ENCODE results near the gene LRP6.
"Not testable (repeated sequence)": the region's sequence is repeated elsewhere in the genome, so short reads cannot be mapped to it uniquely, and the experiment has no call there.

The LRP6 gene

DNA sequence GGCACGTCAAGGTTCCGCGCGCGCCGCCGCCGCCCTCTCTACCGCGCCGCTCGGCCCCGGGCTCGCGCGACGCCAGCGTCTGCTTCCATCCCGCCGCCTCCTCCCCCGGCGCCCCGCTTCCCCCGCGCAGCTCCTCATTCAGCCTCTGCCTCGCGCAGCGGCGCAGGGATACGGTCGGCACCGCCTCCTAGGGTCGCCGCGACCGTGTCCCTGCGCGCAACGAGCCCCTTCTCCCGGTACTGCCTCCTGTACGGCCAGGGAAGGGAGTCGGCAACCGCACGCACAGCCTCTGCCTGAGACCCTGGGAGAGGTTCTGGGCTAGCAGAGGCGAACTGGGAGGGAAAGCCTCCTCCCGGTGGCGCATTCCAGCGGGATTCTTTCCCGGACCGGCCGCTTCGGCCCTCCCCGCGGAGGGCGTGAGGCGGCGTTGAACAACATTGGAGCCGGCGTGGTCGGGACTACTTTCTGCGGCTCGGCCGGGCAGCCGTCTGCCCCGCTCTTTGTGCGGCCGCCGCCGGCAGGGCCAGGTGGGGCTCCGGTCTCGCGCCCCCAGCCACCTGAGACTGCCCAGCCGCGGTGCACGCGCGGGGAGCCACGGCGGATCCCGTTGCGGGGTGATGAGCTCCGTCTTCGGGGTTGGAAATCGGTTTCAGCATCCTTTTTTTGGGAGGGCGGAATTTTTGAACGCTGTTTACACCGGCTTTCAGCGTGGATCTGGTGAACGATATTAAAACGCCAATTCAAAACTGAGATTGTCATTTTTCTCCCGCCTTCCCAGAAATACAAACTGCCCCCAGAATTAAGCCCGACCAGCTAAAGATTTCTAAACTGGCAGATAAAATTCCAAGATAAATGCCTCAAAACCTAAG, at the start of gene LRP6:
Gene LRP6, minus strand, starts transcription at position 172 of the 869 bp plus-strand sequence. CDS start 309 bp downstream, outside the sequence.
- H3K4me3 ChIP-seq (ENCODE audit: low read length), result peak within 1 kb of the TSS; percentile 88
- no peaks in the 10 kb centered on the region for H3K36me3 ChIP-seq (ENCODE audit: control insufficient read depth, insufficient read depth, low read length)
- H3K9ac ChIP-seq (ENCODE audit: low read length), result peak within 1 kb of the TSS; percentile 86
- peaks cover 3% of the 10 kb centered on the region for H3K27me3 ChIP-seq (ENCODE audit: control insufficient read depth, insufficient read depth, low read length)
- peaks cover 11% of the 10 kb centered on the region for H3K4me1 ChIP-seq (ENCODE audit: control insufficient read depth, insufficient read depth, low read length)
- H3K9me3 ChIP-seq (ENCODE audit: control insufficient read depth, low read length), result no peaks in the 10 kb centered on the region

DNA sequence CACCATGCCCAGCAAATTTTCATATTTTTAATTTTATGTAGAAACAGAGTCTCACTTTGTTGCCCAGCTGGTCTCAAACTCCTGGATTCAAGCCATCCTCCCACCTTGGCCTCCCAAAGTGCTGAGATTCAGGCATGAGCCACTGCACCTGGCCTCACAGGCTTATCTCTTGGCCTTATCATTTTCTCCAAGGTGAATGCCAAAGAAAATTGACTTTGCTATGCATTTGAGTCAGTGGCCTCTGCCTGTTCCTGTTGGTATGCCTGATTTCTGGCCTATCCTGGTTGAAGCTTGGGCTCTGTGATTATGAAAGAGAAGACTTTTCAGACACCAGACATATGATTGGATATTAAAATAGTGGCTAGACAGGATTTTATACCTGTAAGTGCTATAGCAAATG, 49.0 kb upstream of the LRP6 start:
- Histone ChIP-seq H3K4me1 (ENCODE audit: control insufficient read depth, insufficient read depth, low read length) (peaks cover 14% of the 10 kb centered on the region), H3K27me3 (ENCODE audit: control insufficient read depth, insufficient read depth, low read length) (no peaks in the 10 kb centered on the region), H3K4me3 (ENCODE audit: low read length) (no peak overlapping the region), H3K9me3 (ENCODE audit: control insufficient read depth, low read length) (no peaks in the 10 kb centered on the region), H3K36me3 (ENCODE audit: control insufficient read depth, insufficient read depth, low read length) (no peaks in the 10 kb centered on the region), H3K9ac (ENCODE audit: low read length) (no peak overlapping the region)

DNA sequence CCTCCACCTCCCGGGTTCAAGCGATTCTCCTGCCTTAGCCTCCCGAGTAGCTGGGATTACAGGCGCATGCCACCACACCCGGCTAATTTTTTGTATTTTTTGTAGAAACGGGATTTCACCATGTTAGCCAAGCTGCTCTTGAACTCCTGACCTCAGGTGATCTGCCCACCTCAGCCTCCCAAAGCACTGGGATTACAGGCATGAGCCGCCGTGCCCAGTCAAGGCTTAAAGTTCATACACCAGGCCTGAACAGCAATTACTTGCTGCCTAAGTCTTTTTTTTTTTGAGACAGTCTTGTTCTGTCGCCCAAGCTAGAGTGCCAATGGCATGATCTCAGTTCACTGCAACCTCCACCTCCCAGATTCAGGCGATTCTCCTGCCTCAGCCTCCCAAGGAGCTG, 43.9 kb upstream of the LRP6 start:
- not testable (repeated sequence) for H3K27me3 ChIP-seq (ENCODE audit: control insufficient read depth, insufficient read depth, low read length); H3K4me3 ChIP-seq (ENCODE audit: low read length); H3K9me3 ChIP-seq (ENCODE audit: control insufficient read depth, low read length); H3K36me3 ChIP-seq (ENCODE audit: control insufficient read depth, insufficient read depth, low read length); H3K9ac ChIP-seq (ENCODE audit: low read length); H3K4me1 ChIP-seq (ENCODE audit: control insufficient read depth, insufficient read depth, low read length)

DNA sequence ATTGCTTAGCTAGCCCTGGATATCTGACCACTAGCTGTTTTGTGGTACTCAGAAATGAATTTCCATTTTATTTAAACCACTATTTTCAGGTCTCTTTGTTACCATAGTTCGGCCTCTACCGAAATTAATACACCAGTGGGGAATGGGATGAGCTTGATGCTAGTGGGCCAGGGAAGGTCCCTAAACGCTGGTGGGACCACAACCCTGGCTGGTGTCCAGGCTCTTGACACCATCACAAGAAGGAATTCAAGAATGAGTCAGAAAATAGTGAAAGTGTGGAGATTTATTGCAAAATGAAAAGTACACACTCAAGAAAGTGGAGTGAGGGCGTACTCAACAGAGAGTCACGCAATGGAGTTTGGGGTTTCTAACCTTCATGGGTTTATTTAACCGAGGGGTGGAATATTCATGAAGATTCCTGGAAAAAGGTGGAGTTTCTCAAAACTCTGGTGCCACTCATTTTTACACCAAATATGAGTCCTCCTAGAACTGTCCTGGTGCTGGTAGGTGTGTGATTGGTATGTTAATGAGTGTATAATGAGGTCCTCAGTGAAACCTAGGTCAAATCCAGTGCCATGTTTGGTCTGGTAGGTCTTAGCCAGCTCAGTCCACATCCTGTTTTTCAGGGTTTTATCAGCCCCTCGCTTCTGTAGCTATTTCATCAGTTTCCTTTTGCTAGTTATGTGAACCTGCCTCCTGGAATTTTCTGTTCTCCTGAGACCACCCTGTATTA, 38.9 kb upstream of the LRP6 start:
- Histone ChIP-seq H3K27me3 (ENCODE audit: control insufficient read depth, insufficient read depth, low read length) (no peaks in the 10 kb centered on the region), H3K36me3 (ENCODE audit: control insufficient read depth, insufficient read depth, low read length) (no peaks in the 10 kb centered on the region), H3K4me3 (ENCODE audit: low read length) (no peak overlapping the region), H3K9me3 (ENCODE audit: control insufficient read depth, low read length) (no peaks in the 10 kb centered on the region), H3K9ac (ENCODE audit: low read length) (no peak overlapping the region), H3K4me1 (ENCODE audit: control insufficient read depth, insufficient read depth, low read length) (no peaks in the 10 kb centered on the region)

GRCh38 chr12:12302976-12303375, 36.1 kb upstream of the LRP6 start:
- H3K27me3 ChIP-seq (ENCODE audit: control insufficient read depth, insufficient read depth, low read length), result no peaks in the 10 kb centered on the region
- no peak overlapping the region for H3K9ac ChIP-seq (ENCODE audit: low read length)
- H3K4me1 ChIP-seq (ENCODE audit: control insufficient read depth, insufficient read depth, low read length), result no peaks in the 10 kb centered on the region
- no peak overlapping the region for H3K4me3 ChIP-seq (ENCODE audit: low read length)
- H3K36me3 ChIP-seq (ENCODE audit: control insufficient read depth, insufficient read depth, low read length), result no peaks in the 10 kb centered on the region
- H3K9me3 ChIP-seq (ENCODE audit: control insufficient read depth, low read length), result no peaks in the 10 kb centered on the region

DNA sequence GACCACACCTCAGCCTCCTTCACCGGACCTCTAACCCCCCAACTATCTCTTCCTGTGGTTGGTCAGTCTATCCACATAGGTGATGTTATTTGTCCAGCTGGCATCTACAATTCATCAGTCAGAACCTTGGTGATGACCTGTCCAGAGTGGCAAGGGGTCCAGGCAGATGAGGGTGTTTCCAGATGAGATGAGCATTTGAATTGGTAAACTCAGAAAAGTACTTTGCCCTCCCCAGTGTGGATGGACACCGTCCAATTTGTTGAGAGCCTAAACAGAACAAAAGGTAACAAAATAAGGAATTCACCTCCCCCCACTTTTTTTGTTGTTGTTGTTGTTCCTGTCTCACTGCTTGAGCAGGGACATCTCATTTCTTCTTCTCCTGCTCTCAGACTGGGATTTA, 34.3 kb upstream of the LRP6 start:
- peaks cover 2% of the 10 kb centered on the region for H3K27me3 ChIP-seq (ENCODE audit: control insufficient read depth, insufficient read depth, low read length)
- H3K4me1 ChIP-seq (ENCODE audit: control insufficient read depth, insufficient read depth, low read length), result no peaks in the 10 kb centered on the region
- no peaks in the 10 kb centered on the region for H3K9me3 ChIP-seq (ENCODE audit: control insufficient read depth, low read length)
- H3K4me3 ChIP-seq (ENCODE audit: low read length), result no peak overlapping the region
- no peak overlapping the region for H3K9ac ChIP-seq (ENCODE audit: low read length)
- no peaks in the 10 kb centered on the region for H3K36me3 ChIP-seq (ENCODE audit: control insufficient read depth, insufficient read depth, low read length)

DNA sequence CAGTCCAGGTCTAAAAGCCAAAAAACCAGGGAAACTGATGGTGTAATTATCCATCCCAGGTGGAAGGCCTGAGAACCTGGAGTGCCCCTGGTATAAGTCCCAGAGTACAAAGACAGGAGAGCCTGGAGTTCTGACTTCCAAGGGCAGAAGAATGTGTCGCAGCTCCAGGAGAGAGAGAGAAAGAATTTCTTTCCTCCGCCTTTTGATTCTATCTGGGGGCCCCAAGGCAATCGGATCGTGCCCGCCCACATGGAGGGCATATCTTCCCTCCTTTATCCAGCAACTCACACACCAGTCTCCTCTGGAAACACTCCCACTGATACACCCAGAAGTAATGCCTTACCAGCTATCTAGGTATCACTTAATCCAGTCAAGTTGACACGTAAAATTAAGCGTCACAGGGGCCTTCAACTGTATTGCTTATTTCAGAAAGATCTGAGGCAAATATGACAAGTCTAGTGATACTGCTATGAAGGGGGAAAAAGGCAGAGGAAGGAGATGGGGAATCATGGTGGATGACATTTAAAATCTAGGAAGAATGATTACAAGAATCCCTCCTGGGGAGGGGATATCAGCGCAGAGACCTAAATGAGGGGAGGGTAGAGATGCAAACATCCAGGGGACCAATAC, 30.5 kb upstream of the LRP6 start:
- no peaks in the 10 kb centered on the region for H3K9me3 ChIP-seq (ENCODE audit: control insufficient read depth, low read length)
- peaks cover 11% of the 10 kb centered on the region for H3K4me1 ChIP-seq (ENCODE audit: control insufficient read depth, insufficient read depth, low read length)
- no peak overlapping the region for H3K4me3 ChIP-seq (ENCODE audit: low read length)
- peaks cover 2% of the 10 kb centered on the region for H3K27me3 ChIP-seq (ENCODE audit: control insufficient read depth, insufficient read depth, low read length)
- no peak overlapping the region for H3K9ac ChIP-seq (ENCODE audit: low read length)
- no peaks in the 10 kb centered on the region for H3K36me3 ChIP-seq (ENCODE audit: control insufficient read depth, insufficient read depth, low read length)

GRCh38 chr12:12294215-12295005, 27.6 kb upstream of the LRP6 start:
- peaks cover 2% of the 10 kb centered on the region for H3K27me3 ChIP-seq (ENCODE audit: control insufficient read depth, insufficient read depth, low read length)
- peaks cover 11% of the 10 kb centered on the region for H3K4me1 ChIP-seq (ENCODE audit: control insufficient read depth, insufficient read depth, low read length)
- H3K9ac ChIP-seq (ENCODE audit: low read length), result no peak overlapping the region
- H3K4me3 ChIP-seq (ENCODE audit: low read length), result no peak overlapping the region
- H3K36me3 ChIP-seq (ENCODE audit: control insufficient read depth, insufficient read depth, low read length), result no peaks in the 10 kb centered on the region
- H3K9me3 ChIP-seq (ENCODE audit: control insufficient read depth, low read length), result no peaks in the 10 kb centered on the region

DNA sequence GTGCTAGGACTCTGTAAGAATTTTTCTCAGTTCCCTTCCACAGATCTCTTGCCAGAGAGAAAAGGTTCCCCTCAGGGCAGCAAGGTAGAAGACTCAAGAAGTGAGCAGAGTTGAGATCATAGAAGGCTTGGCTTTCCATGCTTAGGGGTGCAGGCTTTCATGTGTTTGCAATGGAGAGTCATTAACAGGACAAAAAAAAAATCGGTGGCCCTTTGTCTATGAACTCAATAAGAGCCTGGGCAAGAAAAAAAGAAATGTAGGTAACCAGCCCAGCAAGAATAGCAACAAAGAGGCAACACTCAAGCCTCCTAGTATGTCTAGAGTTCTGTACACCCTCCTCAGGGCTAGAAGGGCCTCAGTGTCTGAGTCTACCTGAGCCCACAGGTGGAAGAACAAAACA, 23.4 kb upstream of the LRP6 start:
- H3K36me3 ChIP-seq (ENCODE audit: control insufficient read depth, insufficient read depth, low read length), result no peaks in the 10 kb centered on the region
- H3K9me3 ChIP-seq (ENCODE audit: control insufficient read depth, low read length), result no peaks in the 10 kb centered on the region
- H3K4me1 ChIP-seq (ENCODE audit: control insufficient read depth, insufficient read depth, low read length), result peaks cover 11% of the 10 kb centered on the region
- no peaks in the 10 kb centered on the region for H3K27me3 ChIP-seq (ENCODE audit: control insufficient read depth, insufficient read depth, low read length)
- no peak overlapping the region for H3K4me3 ChIP-seq (ENCODE audit: low read length)
- no peak overlapping the region for H3K9ac ChIP-seq (ENCODE audit: low read length)

- H3K4me3 ChIP-seq (ENCODE audit: low read length), result no peak overlapping the region
- no peak overlapping the region for H3K9ac ChIP-seq (ENCODE audit: low read length)
- no peaks in the 10 kb centered on the region for H3K36me3 ChIP-seq (ENCODE audit: control insufficient read depth, insufficient read depth, low read length)
- peaks cover 14% of the 10 kb centered on the region for H3K4me1 ChIP-seq (ENCODE audit: control insufficient read depth, insufficient read depth, low read length)
- no peaks in the 10 kb centered on the region for H3K27me3 ChIP-seq (ENCODE audit: control insufficient read depth, insufficient read depth, low read length)
- no peaks in the 10 kb centered on the region for H3K9me3 ChIP-seq (ENCODE audit: control insufficient read depth, low read length)
Observed at GRCh38 chr12:12286441-12286840, 19.6 kb upstream of the LRP6 start.

DNA sequence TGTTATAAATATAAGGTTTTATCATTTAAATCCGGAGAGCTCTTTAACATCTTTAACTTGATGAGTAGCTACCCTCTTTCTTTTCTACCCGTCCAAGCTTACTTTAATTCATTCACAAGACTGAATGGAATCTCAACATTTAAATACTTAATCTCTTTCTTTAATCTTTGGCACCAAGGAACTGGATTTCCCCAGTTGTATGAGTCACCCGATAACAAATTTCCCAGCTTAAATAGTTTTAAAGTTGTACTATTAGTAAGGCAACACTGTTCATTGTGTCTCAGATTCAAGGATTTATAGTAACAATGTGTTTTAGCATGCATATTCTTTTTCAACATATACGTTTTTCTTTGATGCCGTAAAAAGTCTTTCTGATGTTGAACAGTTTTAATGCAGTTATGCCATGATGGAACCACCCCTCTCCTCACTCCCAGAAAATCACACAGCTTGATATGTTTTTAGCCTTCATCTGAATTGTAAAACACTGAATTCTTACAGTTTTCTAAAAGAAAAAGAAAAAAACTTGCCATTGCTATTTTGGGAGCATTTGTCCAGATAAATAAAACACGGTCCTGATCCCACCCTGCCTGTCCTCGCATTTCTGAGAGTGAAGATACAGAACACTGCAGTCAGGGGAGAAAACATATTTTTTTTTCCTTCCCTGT, 16.0 kb upstream of the LRP6 start:
- no peaks in the 10 kb centered on the region for H3K27me3 ChIP-seq (ENCODE audit: control insufficient read depth, insufficient read depth, low read length)
- no peaks in the 10 kb centered on the region for H3K36me3 ChIP-seq (ENCODE audit: control insufficient read depth, insufficient read depth, low read length)
- no peak overlapping the region for H3K9ac ChIP-seq (ENCODE audit: low read length)
- H3K4me1 ChIP-seq (ENCODE audit: control insufficient read depth, insufficient read depth, low read length), result peaks cover 14% of the 10 kb centered on the region
- no peak overlapping the region for H3K4me3 ChIP-seq (ENCODE audit: low read length)
- no peaks in the 10 kb centered on the region for H3K9me3 ChIP-seq (ENCODE audit: control insufficient read depth, low read length)
